Astrocyte (in vitro differentiated cells and primary cell): Measurements from ENCODE around the gene UQCC2. TPM values are rescaled to one million over a fixed set of nuclear protein-coding genes. Genes with fewer than 3 reads are reported as not detected.

Source experiments
- DNase-seq: peaks from one replicate; pipeline ENCODE4 v3.0.0-alpha.2; 2010; ENCODE audit warnings: low read depth
- FAIRE-seq: peaks from 2 replicates; lab custom pipeline; 2011; peaks lifted over from hg19 to GRCh38; lab: Jason Lieb, UNC
- H2AFZ ChIP-seq: 2 replicates; pipeline ENCODE4 v1.6.0; 2012; ENCODE audit warnings: low read depth, low read length, inconsistent platforms
- H3K27ac ChIP-seq: 2 replicates; pipeline ENCODE4 v1.5.1; 2011; ENCODE audit warnings: low read depth, low read length, inconsistent platforms
- H3K27me3 ChIP-seq: 2 replicates; pipeline ENCODE4 v1.6.0; 2011; ENCODE audit warnings: low read length, inconsistent platforms; ENCODE audit not compliant: insufficient read depth
- H3K36me3 ChIP-seq: 2 replicates; pipeline ENCODE4 v1.5.1; 2011; ENCODE audit warnings: low read length, inconsistent platforms; ENCODE audit not compliant: insufficient read depth
- H3K4me1 ChIP-seq: 2 replicates; pipeline ENCODE4 v1.5.1; 2011; ENCODE audit warnings: low read length, inconsistent platforms; ENCODE audit not compliant: insufficient read depth
- H3K4me2 ChIP-seq: 2 replicates; pipeline ENCODE4 v1.6.0; 2012; ENCODE audit warnings: low read length, inconsistent platforms
- H3K4me3 ChIP-seq: 2 replicates; pipeline ENCODE4 v1.5.1; 2011; ENCODE audit warnings: low read depth, mild to moderate bottlenecking, low read length, inconsistent platforms; ENCODE audit not compliant: insufficient read depth
- H3K79me2 ChIP-seq: 2 replicates; pipeline ENCODE4 v1.6.0; 2012; ENCODE audit warnings: mild to moderate bottlenecking, low read length, inconsistent platforms; ENCODE audit not compliant: insufficient read depth
- H3K9ac ChIP-seq: 2 replicates; pipeline ENCODE4 v1.6.0; 2012; ENCODE audit warnings: mild to moderate bottlenecking, low read length, inconsistent platforms
- H3K9me3 ChIP-seq: 2 replicates; pipeline ENCODE4 v1.5.1; 2012; ENCODE audit warnings: low read depth, mild to moderate bottlenecking, low read length, inconsistent platforms; ENCODE audit not compliant: insufficient read depth
- H4K20me1 ChIP-seq: 2 replicates; pipeline ENCODE4 v1.6.0; 2012; ENCODE audit warnings: low read length, inconsistent platforms; ENCODE audit not compliant: insufficient read depth
- H3K27ac Mint-ChIP-seq: one replicate; pipeline ENCODE4 v1.8.0; 2021; ENCODE audit warnings: mild to moderate bottlenecking, mixed read lengths; ENCODE audit not compliant: unreplicated experiment
- H3K27me3 Mint-ChIP-seq: one replicate; pipeline ENCODE4 v1.8.0; 2021; ENCODE audit warnings: low read depth, mixed read lengths; ENCODE audit not compliant: unreplicated experiment
- H3K36me3 Mint-ChIP-seq: one replicate; pipeline ENCODE4 v1.8.0; 2021; ENCODE audit warnings: low read depth, mixed read lengths; ENCODE audit not compliant: unreplicated experiment
- H3K4me1 Mint-ChIP-seq: one replicate; pipeline ENCODE4 v1.8.0; 2021; ENCODE audit warnings: low read depth, mixed read lengths; ENCODE audit not compliant: unreplicated experiment
- H3K4me3 Mint-ChIP-seq: one replicate; pipeline ENCODE4 v1.8.0; 2021; ENCODE audit warnings: mild to moderate bottlenecking, moderate library complexity, mixed read lengths; ENCODE audit not compliant: unreplicated experiment
- H3K9me3 Mint-ChIP-seq: one replicate; pipeline ENCODE4 v1.8.0; 2021; ENCODE audit warnings: mild to moderate bottlenecking, mixed read lengths; ENCODE audit not compliant: unreplicated experiment
- CTCF ChIP-seq: IDR thresholded peaks from 2 replicates; pipeline ENCODE4 v1.5.1; 2011; ENCODE audit warnings: low read depth, mild to moderate bottlenecking, inconsistent platforms, low read length, moderate library complexity; ENCODE audit not compliant: insufficient read depth
- EZH2 ChIP-seq: IDR thresholded peaks from 2 replicates; pipeline ENCODE4 v1.6.1; 2012; ENCODE audit warnings: mild to moderate bottlenecking, low read length, inconsistent platforms; ENCODE audit not compliant: insufficient read depth
- total RNA-seq: library from RNA; stranded (reverse); gene quantifications from 2 replicates; pipeline ENCODE4 v1.2.1, GENCODE V29; 2021

The UQCC2 gene
- total RNA-seq, 1 donor from 2014 or later = 70.2 TPM

- H3K4me1 ChIP-seq = peaks cover 12% of the 10 kb centered on the region
- FAIRE-seq (no peak), DNase-seq (no peak)
- H3K79me2 ChIP-seq = no peaks in the 10 kb centered on the region
- Mint-ChIP-seq H3K9me3 (no peaks in the 10 kb centered on the region), H3K36me3 (no peaks in the 10 kb centered on the region), H3K4me1 (peaks cover 36% of the 10 kb centered on the region), H3K27me3 (peaks cover 11% of the 10 kb centered on the region), H3K4me3 (peak overlapping the region; percentile 57), H3K27ac (no peak overlapping the region)
- no peak for TF ChIP-seq EZH2
- no peak for TF ChIP-seq CTCF
- H3K27ac ChIP-seq = no peak overlapping the region
- no peak overlapping the region for H3K4me2 ChIP-seq
- peaks cover 7% of the 10 kb centered on the region for H3K27me3 ChIP-seq
- H4K20me1 ChIP-seq = no peaks in the 10 kb centered on the region
- no peaks in the 10 kb centered on the region for H3K9me3 ChIP-seq
- no peaks in the 10 kb centered on the region for H3K36me3 ChIP-seq
- no peak overlapping the region for H2AFZ ChIP-seq
- H3K9ac ChIP-seq = no peak overlapping the region
- H3K4me3 ChIP-seq = no peak overlapping the region
Measured at GRCh38 chr6:33747823-33748222, 36.3 kb upstream of the UQCC2 start.

- Histone ChIP-seq H3K27me3 (peaks cover 16% of the 10 kb centered on the region), H3K4me1 (peaks cover 12% of the 10 kb centered on the region), H3K79me2 (no peaks in the 10 kb centered on the region), H3K9me3 (no peaks in the 10 kb centered on the region), H4K20me1 (no peaks in the 10 kb centered on the region), H3K4me3 (no peak within 1 kb of the TSS), H3K9ac (no peak within 1 kb of the TSS), H3K27ac (no peak within 1 kb of the TSS), H3K36me3 (no peaks in the 10 kb centered on the region), H2AFZ (peak within 1 kb of the TSS; percentile 7), H3K4me2 (peak within 1 kb of the TSS; percentile 55)
- peaks cover 14% of the 10 kb centered on the region for H3K27me3 Mint-ChIP-seq
- no peaks in the 10 kb centered on the region for H3K9me3 Mint-ChIP-seq
- FAIRE-seq (no peak), DNase-seq (no peak)
- H3K4me1 Mint-ChIP-seq = peaks cover 43% of the 10 kb centered on the region
- H3K36me3 Mint-ChIP-seq = no peaks in the 10 kb centered on the region
- H3K4me3 Mint-ChIP-seq = peak within 1 kb of the TSS; percentile 72
- H3K27ac Mint-ChIP-seq = peak within 1 kb of the TSS; percentile 72
- no peak for TF ChIP-seq CTCF
- TF ChIP-seq EZH2 = no peak
Measured at GRCh38 chr6:33746651-33747100, 35.2 kb upstream of the UQCC2 start, which contains the start of gene IP6K3. Gene IP6K3 (minus strand): TSS chr6:33746905. CDS start chr6:33735476, 11,429 bp downstream.

- peak; percentile 21 for DNase-seq
- peaks cover 43% of the 10 kb centered on the region for H3K4me1 Mint-ChIP-seq
- TF ChIP-seq EZH2 (no peak), CTCF (no peak)
- Histone ChIP-seq H3K4me3 (no peak overlapping the region), H3K9me3 (no peaks in the 10 kb centered on the region), H3K4me1 (peaks cover 12% of the 10 kb centered on the region), H3K79me2 (no peaks in the 10 kb centered on the region), H2AFZ (peak overlapping the region; percentile 7), H3K27me3 (peaks cover 16% of the 10 kb centered on the region), H3K4me2 (peak overlapping the region; percentile 55), H3K9ac (no peak overlapping the region), H3K36me3 (no peaks in the 10 kb centered on the region), H3K27ac (no peak overlapping the region), H4K20me1 (no peaks in the 10 kb centered on the region)
- no peaks in the 10 kb centered on the region for H3K9me3 Mint-ChIP-seq
- peak overlapping the region; percentile 70 for H3K27ac Mint-ChIP-seq
- peak overlapping the region; percentile 72 for H3K4me3 Mint-ChIP-seq
- H3K27me3 Mint-ChIP-seq = peaks cover 14% of the 10 kb centered on the region
- FAIRE-seq = no peak
- no peaks in the 10 kb centered on the region for H3K36me3 Mint-ChIP-seq
Measured at GRCh38 chr6:33746036-33746600, 34.6 kb upstream of the UQCC2 start.
